D721Med (cell line): ENCODE results near the gene RAB2B.

Source experiments
- DNase-seq: peaks from one replicate; pipeline ENCODE4 v3.0.0; 2011; ENCODE audit warnings: low spot score; ENCODE audit not compliant: insufficient read length
- FAIRE-seq: peaks from 2 replicates; lab custom pipeline; 2011; peaks lifted over from hg19 to GRCh38; lab: Jason Lieb, UNC
- CTCF ChIP-seq: IDR thresholded peaks from 2 replicates; pipeline ENCODE4 v1.5.1; 2012; ENCODE audit warnings: mild to moderate bottlenecking, control low read depth; ENCODE audit not compliant: insufficient read depth; ENCODE audit errors: missing control alignments

RAB2B gene

GRCh38 chr14:21486640-21487087 lies 9.9 kb upstream of the RAB2B start:
- FAIRE-seq = no peak
- no peak for DNase-seq
- TF ChIP-seq CTCF = no peak

DNA sequence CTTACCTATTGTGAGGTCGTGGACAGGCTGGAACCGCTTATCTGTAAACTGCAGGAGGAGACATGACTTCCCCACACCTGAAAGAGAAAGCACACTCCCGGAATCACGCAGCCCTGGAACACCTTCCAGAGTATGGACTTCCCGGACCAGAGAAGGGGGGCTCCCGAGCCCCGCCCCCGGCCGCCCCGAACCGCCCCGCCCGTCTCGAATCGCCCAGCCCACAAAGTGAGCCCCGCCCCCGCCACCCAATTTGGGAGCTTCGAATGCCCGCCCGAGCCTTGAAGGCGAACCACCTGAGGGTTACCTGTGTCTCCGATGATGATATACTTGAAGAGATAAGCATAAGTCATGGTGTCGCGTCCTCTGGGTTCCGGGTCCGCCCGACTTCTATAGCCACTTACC lies 235 bp downstream of the RAB2B start:
- FAIRE-seq = no peak
- no peak for DNase-seq
- no peak for TF ChIP-seq CTCF

DNA sequence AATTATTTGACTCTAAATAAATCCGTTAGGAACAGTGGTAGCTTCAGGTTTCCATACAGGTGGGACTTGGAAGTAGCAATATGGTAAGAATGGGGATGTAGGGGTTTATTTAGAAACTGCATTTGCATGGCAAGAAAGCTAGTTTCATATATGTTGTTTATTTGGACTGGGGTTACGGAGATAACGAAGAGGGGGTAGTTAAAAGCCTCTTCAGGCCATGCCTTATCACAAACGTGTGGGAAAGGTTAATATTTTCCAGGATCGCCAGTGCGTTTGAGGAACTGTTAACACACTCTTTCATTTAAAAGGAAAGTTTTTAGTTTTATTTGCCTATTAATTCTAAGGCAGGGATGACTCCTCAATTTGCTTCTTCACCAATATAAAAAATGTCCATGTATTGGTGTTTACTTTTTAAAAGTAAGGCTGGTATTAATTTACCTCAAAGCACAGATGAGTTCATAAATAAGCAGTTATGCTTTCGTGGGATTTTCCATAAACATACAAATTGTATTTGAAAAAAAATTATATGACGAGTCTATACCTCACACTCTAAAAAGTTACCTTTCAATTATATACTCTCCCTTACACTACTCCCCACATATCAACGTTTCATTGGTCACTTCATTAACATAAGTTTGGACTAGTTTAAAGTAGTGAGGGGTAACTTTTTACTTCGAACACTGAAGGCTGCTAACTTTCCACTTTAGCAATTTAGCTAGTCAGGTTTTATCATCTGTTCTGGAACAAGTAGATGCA lies 814 bp downstream of the RAB2B start:
- no peak for DNase-seq
- no peak for FAIRE-seq

GRCh38 chr14:21467616-21468015 lies 9.1 kb downstream of the RAB2B start:
- DNase-seq (no peak), FAIRE-seq (no peak)
- TF ChIP-seq CTCF = no peak

More for the DNA sequence above, 814 bp downstream of the RAB2B start:
- TF ChIP-seq CTCF = no peak

GRCh38 chr14:21455912-21456667 lies 20.7 kb downstream of the RAB2B start, which contains the start of gene CHD8:
Gene CHD8, minus strand, starts transcription at chr14:21456123. Its CDS starts 24,480 bp downstream, at chr14:21431643.
- TF ChIP-seq CTCF = peak; percentile 83
- DNase-seq (peak; percentile 84), FAIRE-seq (peak; percentile 72)

- DNase-seq = no peak
- FAIRE-seq = no peak
- TF ChIP-seq CTCF = no peak
These were observed 21.2 kb downstream of the RAB2B start for GRCh38 chr14:21455592-21455911.
